ENCODE measurements around the gene EGR1. TPM values are rescaled to one million over a fixed set of nuclear protein-coding genes. Genes with fewer than 3 reads are reported as not detected.

EGR1 gene
- total RNA-seq, 2 experiments from 2014 or later, result 5.7 to 6.2 TPM

DNA sequence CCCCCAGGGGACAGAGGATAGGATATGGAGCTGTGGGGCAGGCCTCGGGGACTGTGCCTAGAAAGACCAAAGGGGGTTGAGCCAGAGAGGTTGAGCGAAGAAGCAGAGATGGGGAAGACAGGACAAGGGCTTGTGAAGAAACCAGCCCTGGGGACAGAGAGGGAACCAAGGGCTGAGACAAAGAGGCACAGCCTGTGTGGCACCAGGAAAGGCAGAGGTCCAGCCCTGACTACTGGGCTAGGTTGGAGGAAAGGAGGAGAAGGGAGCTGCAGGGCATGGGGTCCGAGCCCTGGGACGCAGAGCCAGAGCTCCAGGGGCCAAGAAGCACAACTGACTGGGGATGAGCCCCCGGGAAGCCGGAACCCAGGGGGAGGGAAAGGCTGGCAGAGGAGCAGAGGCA, 17.2 kb upstream of the EGR1 start:
- H3K9me3 Mint-ChIP-seq, result no peaks in the 10 kb centered on the region
- TF ChIP-seq, protein P1, sequence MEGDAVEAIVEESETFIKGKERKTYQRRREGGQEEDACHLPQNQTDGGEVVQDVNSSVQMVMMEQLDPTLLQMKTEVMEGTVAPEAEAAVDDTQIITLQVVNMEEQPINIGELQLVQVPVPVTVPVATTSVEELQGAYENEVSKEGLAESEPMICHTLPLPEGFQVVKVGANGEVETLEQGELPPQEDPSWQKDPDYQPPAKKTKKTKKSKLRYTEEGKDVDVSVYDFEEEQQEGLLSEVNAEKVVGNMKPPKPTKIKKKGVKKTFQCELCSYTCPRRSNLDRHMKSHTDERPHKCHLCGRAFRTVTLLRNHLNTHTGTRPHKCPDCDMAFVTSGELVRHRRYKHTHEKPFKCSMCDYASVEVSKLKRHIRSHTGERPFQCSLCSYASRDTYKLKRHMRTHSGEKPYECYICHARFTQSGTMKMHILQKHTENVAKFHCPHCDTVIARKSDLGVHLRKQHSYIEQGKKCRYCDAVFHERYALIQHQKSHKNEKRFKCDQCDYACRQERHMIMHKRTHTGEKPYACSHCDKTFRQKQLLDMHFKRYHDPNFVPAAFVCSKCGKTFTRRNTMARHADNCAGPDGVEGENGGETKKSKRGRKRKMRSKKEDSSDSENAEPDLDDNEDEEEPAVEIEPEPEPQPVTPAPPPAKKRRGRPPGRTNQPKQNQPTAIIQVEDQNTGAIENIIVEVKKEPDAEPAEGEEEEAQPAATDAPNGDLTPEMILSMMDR (IDR thresholded peaks at IDR 0.05), result no peak
- no peaks in the 10 kb centered on the region for H3K36me3 Mint-ChIP-seq (ENCODE audit: low read depth)
- H3K4me1 Mint-ChIP-seq (ENCODE audit: low read depth), result peaks cover 6% of the 10 kb centered on the region
- ChIA-PET CTCF (interaction anchor here (1.0 to 4.8 kb wide), 2 partner anchors 52 to 56 kb away, joined by 3 to 46 read pairs; no protein-coding TSS in a partner anchor), POLR2A (no interaction called here)
- H3K27ac Mint-ChIP-seq, result no peak overlapping the region
- intact Hi-C loops (cut with DNase I, micrococcal nuclease), result no loop called here
- Histone ChIP-seq H3K4me3 (ENCODE audit: low read length) (no peak overlapping the region), H3K4me1 (ENCODE audit: insufficient read depth, low read length) (peaks cover 10% of the 10 kb centered on the region), H3K9me3 (ENCODE audit: control insufficient read depth in 1 of 2, insufficient read depth in 1 of 2, low read length in 2 of 2) (no peaks in the 10 kb centered on the region), H3K27me3 (ENCODE audit: control insufficient read depth in 1 of 2, insufficient read depth in 2 of 2, low read length in 2 of 2) (no peaks in the 10 kb centered on the region), H3K27ac (ENCODE audit: low read depth in 1 of 2, low read length in 2 of 2) (no peak overlapping the region), H3K36me3 (ENCODE audit: insufficient read depth, low read length) (no peaks in the 10 kb centered on the region)
- DNase-seq (no peak), ATAC-seq (ENCODE audit: poor library complexity) (no peak)
- H3K27me3 Mint-ChIP-seq, result no peaks in the 10 kb centered on the region
- H3K4me3 Mint-ChIP-seq, result no peak overlapping the region

DNA sequence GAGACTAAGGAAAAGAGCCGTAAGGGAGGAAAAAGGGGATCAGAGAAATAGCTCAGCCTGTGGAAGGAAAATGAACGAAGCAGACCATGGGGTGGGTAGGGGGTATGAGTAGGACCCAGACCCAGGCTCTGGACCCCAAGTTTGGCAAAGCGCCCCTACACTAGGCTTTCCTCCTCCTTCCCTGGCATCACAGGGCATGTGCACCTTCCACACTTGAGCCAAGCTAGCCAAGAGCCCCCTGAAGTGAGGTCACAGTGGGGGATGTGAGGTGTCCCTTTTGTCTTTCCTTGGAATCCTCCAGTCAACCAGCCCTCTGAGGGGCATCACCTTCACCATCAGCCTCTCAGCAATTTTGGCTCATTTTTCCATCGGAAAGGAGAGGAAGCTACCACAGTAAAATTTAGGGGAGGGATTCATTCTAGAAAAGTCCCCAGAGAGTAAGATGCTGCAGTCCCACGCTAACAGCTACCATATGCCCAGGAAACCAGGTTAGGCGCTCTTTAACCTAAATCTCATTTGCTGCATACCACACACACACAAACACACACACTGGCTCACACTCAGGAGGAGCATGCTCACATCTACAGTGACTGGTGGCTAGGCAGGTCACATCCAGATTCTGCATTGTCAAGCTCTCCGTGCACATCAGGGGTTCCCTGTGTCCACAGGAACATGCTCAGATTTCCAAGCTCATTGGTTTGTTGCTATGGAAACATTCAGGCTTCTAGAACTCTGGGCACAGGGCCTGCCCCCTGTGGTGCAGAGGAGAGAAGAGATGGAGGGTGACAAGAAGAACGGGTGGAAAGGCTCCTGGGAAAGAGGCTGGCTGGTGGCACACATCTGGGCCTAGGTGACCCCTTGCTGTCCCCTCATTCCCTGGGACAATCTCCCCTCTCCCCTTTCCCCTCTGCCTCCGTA, 16.5 kb upstream of the EGR1 start:
- Histone ChIP-seq H3K4me1 (ENCODE audit: insufficient read depth, low read length) (peaks cover 10% of the 10 kb centered on the region), H3K4me3 (ENCODE audit: low read length) (no peak overlapping the region), H3K9me3 (ENCODE audit: control insufficient read depth in 1 of 2, insufficient read depth in 1 of 2, low read length in 2 of 2) (no peaks in the 10 kb centered on the region), H3K27ac (ENCODE audit: low read depth in 1 of 2, low read length in 2 of 2) (no peak overlapping the region), H3K27me3 (ENCODE audit: control insufficient read depth in 1 of 2, insufficient read depth in 2 of 2, low read length in 2 of 2) (no peaks in the 10 kb centered on the region), H3K36me3 (ENCODE audit: insufficient read depth, low read length) (no peaks in the 10 kb centered on the region)
- POLR2A ChIA-PET, result interaction anchor here (0.6 to 1.1 kb wide), 2 partner anchors 13 to 111 kb away, joined by 3 to 4 read pairs; partner anchors contain the start of gene FAM53C
- Mint-ChIP-seq H3K9me3 (no peaks in the 10 kb centered on the region), H3K36me3 (ENCODE audit: low read depth) (no peaks in the 10 kb centered on the region), H3K27me3 (no peaks in the 10 kb centered on the region), H3K4me1 (ENCODE audit: low read depth) (peaks cover 6% of the 10 kb centered on the region), H3K27ac (no peak overlapping the region), H3K4me3 (no peak overlapping the region)
- intact Hi-C loops (cut with DNase I, micrococcal nuclease), result no loop called here
- TF ChIP-seq, protein P1 (IDR thresholded peaks at IDR 0.05), result no peak
- CTCF ChIA-PET, result interaction anchor here (1.0 to 4.8 kb wide), 9 partner anchors 10 to 99 kb away, joined by 3 to 46 read pairs (median 7); partner anchors contain the start of gene EGR1
- DNase-seq, result no peak
- no peak for ATAC-seq (ENCODE audit: poor library complexity)

DNA sequence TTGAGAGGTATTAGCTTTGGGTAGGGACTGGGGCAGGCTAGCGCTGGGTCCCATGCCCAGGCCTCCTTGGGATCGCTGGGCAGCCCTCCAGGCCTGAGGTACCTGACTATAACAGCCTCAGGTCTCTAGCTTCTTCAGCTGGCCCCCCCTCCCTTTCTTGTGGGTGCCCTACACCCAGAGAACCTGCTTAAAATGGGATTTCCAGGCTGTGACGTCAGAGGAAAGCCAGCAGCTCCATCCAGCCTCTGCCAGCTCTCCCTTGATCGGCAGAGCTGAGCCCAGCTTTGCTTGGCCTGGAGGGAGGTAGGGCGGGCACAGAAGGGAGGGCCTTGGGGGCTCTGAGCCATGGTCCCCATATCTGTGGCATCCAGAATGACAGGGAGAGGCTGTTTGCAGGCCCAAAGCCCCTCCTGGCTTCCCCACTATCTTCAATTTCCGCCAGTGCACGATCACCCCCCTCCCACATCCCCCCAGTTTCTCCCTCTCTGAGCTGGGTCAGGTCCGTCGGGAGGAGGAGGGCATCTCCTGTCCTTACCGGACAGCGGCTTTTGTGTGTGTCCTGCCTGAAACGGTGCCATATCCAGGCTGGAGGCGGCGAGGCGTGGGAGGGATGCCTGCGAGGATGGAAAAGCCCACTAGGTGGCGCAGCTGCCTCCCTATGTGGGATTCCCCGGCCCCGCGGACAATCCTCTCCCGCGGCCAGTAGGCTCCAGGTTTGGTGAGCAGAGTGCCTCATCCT, 15.6 kb upstream of the EGR1 start:
- peaks cover 6% of the 10 kb centered on the region for H3K4me1 Mint-ChIP-seq (ENCODE audit: low read depth)
- no peak overlapping the region for H3K4me3 Mint-ChIP-seq
- intact Hi-C loops (cut with DNase I, micrococcal nuclease), result loop anchor here (1.0 to 5.0 kb wide), 2 partner anchors 54 to 813 kb away; no protein-coding TSS in a partner anchor
- Histone ChIP-seq H3K4me1 (ENCODE audit: insufficient read depth, low read length) (peaks cover 10% of the 10 kb centered on the region), H3K27ac (ENCODE audit: low read depth in 1 of 2, low read length in 2 of 2) (no peak overlapping the region), H3K36me3 (ENCODE audit: insufficient read depth, low read length) (no peaks in the 10 kb centered on the region), H3K27me3 (ENCODE audit: control insufficient read depth in 1 of 2, insufficient read depth in 2 of 2, low read length in 2 of 2) (no peaks in the 10 kb centered on the region), H3K4me3 (ENCODE audit: low read length) (no peak overlapping the region), H3K9me3 (ENCODE audit: control insufficient read depth in 1 of 2, insufficient read depth in 1 of 2, low read length in 2 of 2) (no peaks in the 10 kb centered on the region)
- TF ChIP-seq, protein P1 (IDR thresholded peaks at IDR 0.05), result peak; percentile 94
- H3K27ac Mint-ChIP-seq, result peak overlapping the region; percentile 54
- no peaks in the 10 kb centered on the region for H3K27me3 Mint-ChIP-seq
- POLR2A ChIA-PET, result interaction anchor here (0.6 to 1.1 kb wide), 3 partner anchors 11 to 112 kb away, joined by 3 to 4 read pairs (median 3); partner anchors contain the start of genes FAM53C and REEP2
- ATAC-seq (ENCODE audit: poor library complexity), result peak; percentile 87
- CTCF ChIA-PET, result interaction anchor here (0.6 to 4.8 kb wide), 15 partner anchors 9 to 136 kb away, joined by 3 to 46 read pairs (median 5); partner anchors contain the start of genes EGR1 and ETF1
- no peaks in the 10 kb centered on the region for H3K9me3 Mint-ChIP-seq
- H3K36me3 Mint-ChIP-seq (ENCODE audit: low read depth), result no peaks in the 10 kb centered on the region
- DNase-seq, result peak; percentile 56 to 87 (median 67)

Measured in CD4-positive, alpha-beta T cell (primary cell).